ENCODE data around the gene DOK5.

DNA sequence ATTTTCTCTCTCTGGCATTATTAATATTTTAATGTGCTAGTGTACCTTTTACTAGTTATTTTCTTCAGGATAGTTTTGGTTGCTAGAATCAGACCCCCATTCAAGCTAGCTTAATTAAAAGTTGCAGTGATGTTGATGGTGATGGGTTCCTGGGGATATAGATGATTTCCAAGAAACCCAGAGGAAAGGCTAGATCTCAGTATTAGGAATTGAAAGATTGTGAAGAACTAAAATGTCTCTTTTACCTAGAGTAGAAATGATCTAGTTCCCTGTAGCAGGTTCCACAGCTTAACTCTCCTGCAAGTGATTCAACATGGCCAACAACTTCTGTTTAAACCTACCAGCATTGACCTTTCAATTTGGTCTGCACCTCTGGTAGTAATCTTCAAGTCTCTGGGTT lies 78.6 kb downstream of the DOK5 start:
- no peak for TF ChIP-seq POLR2A (IDR thresholded peaks at IDR 0.05; ENCODE audit: low read depth, low read length)
- TF ChIP-seq TAF1 (IDR thresholded peaks at IDR 0.05; ENCODE audit: borderline replicate concordance, low read depth, low read length), result no peak

All from GM12892 (cell line).